Measurements from ENCODE around the gene INPP5A.

Gene INPP5A

DNA sequence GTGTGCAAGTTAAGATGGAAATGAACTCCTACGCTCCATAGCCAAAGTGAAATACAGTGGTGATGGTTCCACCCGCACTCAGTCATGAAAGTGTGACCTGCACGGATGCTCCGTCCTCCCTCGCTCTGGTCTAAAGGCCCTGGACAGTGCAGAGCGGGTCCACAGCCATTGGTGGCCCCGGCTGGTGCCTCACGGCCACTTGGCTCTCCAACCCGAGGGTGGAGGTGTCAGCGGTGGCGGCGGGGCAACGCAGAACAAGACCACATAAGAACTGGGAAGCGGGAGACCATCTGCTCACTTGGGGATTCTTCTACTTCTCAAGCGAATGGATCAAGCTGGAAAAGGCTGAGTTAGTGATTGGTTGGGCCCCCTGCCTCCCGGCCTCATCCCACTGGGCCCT lies 187.6 kb downstream of the INPP5A start:
- no peak for DNase-seq (ENCODE audit: low read depth)

DNA sequence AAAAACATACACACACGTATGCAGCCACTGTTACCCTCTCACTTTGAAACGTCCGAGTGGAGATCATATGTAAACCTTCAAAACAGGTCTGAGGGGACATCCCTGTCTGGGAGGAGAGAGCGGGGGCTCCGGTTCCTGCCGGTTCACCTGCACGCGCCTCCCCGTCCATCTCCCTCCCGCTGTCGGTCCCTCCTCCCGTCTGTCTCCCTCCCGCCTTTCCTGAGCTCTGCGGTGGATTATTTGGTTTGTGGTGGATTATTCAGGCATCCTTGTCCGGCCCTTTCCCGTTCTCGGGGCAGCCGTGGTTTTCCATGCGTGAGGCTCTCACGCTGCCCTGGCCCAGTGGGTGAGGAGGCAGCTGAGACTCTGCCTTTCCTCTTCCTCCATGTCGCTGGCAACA lies 188.6 kb downstream of the INPP5A start:
- no peak for DNase-seq (ENCODE audit: low read depth)

DNA sequence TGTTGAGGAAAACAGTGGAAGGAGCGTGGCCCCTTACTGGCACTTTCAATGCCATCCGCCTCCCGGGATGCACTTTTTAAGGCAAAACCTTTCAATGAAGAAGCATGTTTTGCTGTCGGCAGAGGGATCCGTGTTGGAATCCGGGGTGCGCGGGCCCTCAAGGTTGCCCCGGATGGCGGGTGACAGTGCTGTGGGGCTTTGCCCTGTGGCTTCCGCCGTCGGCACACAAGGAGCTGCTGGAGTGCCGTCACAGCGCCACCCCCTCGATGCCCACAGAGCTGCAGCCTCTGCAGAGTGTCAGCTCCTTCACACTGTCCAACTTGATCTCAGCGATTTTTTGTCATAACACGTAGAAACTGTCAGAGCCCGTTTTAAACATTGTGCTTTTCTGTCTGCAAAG lies 189.4 kb downstream of the INPP5A start:
- no peak for DNase-seq (ENCODE audit: low read depth)

DNA sequence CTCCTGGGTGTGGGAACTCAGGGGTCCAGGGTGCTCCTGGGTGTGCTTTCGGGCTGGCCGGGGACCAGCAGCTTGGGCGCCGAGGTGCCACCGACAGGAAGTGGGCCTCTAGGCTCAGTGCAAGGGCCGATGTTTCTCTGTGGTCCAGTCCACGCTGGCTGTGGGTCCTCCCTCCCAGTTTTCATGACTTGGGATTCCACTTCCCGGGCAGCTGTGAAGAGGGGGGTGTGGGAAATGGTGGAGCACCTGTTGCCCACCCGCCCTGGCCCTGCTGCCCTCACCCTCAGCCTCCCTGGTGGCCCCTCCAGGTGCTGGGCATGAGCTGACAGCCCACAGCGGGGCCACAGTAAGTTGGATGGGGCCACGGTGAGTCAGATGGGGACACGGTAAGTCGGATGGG lies 189.8 kb downstream of the INPP5A start:
- no peak for DNase-seq (ENCODE audit: low read depth)

DNA sequence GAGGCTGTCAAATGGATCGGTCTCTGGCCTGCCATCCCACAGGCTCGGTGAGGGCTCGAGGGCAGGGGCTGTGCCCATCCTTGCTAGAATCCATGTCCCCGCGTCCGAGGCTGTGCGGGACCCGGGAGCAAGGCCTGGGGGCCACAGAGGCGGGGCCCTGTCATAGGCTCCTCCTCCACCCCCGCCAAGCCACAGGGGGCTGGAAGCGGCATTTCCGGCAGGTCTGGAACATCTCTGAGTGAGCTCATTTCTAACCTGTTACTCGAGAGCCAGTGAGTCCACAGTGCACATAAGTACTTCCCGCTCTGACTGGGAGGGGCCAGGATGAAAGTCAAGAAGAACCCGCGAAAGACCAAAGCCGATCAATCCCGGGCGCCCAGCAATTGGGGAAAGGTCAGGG lies 190.7 kb downstream of the INPP5A start:
- no peak for DNase-seq (ENCODE audit: low read depth)

DNA sequence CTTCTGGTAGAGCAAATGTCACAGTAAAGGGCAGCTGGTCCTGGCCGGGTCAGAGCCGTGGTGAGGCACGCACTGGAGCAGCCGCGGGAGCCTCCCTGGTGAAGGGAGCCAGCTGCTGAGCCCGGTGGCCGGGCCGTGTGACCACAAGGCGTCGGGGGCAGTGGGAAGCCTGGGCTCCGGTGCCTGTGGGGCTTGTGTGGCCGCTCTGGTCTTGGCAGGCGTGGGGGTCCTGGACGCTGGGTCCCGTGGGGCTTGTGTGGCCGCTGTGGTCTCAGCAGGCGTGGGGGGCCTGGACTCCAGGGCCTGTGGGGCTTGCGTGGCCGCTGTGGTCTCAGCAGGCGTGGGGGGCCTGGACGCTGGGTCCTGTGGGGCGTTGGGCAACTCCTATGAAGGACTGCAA lies 191.2 kb downstream of the INPP5A start:
- no peak for DNase-seq (ENCODE audit: low read depth)

DNA sequence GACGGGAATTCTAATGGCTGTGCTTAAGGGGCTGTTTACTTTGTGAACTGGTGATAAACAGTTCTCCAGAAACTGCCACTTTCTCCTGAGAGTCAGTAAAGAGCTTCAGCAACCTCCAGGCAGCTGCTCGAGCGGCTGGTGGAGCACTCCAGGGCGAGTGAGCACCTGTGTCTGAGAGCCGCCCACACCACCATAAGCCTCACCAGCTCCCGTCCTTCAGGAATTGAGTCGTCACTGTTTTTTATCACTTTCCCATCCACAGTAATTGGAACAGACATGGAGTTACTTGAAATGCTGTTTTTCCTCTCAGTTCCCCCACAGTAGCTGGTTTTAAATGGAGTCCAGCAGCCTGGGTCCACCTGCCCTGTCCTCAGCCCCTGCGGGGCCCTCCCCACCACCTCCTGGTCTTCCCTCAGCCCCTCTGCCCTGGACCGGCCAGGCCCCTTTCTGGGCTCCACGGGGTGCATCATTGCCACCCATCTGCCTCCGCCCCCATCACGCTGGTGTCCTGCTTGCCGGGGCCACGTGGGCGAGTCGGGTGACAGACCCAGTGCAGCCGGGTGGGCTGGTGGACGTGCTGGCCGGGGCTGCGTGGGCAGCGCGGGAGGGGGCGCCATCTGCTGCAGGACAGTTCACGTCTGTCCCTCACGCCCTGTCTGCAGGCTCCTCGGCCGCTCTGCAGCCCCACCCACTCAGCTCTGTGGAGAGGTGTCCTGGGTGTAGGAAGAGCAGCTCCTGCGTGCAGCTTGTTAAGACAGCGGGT lies 192.4 kb downstream of the INPP5A start:
- no peak for DNase-seq (ENCODE audit: low read depth)

DNA sequence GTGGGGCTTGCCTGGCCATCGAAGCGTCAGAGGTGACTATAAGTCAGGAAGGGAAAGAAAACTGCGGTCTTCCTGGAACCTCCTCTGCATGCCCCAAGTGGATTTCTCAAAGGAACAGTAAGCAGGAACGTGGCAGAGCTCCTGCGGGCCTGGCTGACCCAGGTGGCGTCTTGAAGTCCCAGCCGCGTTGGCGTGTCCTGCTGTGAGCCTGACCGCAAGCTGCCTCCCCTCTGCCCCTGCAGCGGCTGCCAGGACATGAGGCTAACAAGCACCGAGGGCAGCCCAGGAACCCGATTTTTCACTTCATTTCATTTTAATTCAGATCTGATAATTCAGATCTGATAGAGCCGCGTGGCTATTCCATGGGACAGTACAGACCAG lies 193.0 kb downstream of the INPP5A start:
- DNase-seq (ENCODE audit: low read depth), result no peak

DNA sequence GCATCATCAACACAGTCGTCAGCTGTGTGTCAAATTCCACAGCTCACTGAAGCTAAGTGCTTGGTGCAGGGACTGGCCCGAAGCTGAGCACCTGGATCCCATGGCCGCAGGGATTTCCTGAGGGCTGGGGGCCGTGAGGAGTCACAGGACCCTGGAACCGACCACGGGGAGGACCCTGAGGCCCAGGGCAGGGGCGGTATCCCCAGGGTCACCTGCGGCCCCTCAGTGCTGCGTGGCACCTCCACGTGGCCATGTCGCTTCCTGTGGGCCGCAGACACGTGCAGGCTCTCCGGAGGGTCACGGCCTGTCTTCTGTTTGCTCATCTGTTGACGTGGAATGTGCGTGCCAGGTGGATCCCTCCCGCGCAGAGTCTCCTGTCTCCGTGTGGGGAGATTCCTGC lies 194.9 kb downstream of the INPP5A start:
- DNase-seq (ENCODE audit: low read depth), result no peak

DNA sequence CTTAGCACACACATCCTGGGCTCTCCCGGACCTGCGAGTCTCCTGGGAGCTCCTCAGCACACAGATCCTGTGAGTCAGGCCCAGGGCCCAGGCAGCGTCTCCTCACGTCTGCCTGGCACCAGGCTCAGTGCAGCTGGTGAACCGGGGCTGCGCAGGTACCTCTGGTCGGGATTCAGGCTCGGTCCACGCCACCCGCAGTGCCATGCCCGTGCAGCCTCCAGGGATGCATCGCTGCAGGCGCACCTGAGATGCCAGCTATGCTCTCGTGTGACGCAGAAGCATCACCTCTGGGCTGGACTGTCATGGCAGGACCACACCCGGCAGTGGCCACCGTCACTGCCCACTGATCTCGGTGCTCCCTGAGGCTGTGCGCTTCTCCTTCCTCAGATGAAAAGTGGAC lies 196.3 kb downstream of the INPP5A start:
- DNase-seq (ENCODE audit: low read depth), result no peak

DNA sequence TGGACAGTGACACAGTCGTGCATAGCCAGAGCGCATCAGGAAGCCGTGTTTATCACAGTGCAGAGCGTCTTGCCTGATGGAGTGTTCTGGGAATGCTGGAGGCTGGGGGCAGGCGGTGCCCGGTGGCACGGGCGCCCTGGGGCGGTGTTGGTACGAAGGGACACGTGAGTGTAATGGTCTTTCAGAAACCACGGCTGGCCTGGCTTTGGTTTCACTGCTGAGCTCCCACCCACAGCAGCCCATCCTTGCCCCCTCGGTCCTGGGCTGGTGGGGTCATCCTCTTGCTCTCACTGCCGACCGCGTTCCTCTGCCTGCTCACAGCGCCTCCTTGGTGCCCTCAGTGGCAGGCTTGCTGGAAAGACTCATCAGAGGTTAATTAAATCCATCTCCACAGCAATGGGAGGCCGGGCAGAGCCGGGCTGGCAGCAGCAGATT lies 197.8 kb downstream of the INPP5A start:
- no peak for DNase-seq (ENCODE audit: low read depth)

DNA sequence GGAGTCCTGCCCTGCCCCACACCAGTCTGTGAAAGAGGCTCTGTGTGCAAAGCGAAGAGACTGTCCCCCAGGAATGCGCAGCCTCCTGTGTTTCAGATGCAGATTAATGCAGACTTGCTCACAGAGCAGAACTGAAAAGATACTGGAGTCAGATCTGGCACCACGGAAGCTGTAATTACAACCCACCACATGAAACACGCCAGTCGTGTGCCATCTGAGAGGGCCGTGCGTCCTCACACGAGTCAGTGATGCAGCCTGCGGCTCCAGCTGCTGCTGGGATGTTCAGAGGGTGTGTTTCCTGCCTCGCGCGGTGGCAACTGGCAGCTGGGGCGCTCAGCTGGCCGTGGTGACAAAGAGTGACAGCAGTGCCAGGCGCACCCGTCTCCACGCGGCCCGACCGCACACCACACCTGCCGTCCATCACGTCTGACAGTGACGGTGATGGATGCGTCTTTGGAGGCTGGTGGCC lies 198.4 kb downstream of the INPP5A start:
- no peak for DNase-seq (ENCODE audit: low read depth)

DNA sequence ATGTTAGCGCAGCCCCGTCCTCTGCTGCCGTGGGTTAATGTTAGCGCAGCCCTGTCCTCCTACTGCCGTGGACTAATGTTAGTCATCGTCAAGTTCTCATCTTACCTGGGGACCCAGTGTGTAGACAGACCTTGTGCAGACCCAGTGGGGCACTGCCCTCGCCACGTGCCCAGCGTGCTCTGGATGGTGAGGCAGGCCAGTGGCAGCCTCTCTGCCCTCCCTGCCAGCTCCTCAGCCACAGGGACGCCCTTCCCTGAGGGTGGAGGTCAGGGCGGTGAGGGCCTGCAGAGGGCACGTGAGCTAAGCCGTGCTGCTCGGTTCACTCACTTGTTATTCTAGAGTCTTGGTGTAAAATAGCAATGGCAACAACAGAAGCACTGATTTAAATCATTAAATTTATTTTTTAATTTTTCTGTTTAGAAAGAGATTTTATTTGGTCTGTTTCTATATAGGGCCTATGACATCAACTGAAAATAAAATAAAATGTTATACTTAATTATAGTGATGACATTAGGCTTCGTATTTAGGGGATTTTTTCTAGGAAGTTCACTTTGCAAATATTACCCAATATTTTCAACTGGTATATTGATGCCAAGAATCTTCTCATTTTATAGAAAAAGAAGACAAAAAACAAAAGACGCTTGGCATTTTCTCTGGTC lies 199.9 kb downstream of the INPP5A start:
- no peak for DNase-seq (ENCODE audit: low read depth)

DNA sequence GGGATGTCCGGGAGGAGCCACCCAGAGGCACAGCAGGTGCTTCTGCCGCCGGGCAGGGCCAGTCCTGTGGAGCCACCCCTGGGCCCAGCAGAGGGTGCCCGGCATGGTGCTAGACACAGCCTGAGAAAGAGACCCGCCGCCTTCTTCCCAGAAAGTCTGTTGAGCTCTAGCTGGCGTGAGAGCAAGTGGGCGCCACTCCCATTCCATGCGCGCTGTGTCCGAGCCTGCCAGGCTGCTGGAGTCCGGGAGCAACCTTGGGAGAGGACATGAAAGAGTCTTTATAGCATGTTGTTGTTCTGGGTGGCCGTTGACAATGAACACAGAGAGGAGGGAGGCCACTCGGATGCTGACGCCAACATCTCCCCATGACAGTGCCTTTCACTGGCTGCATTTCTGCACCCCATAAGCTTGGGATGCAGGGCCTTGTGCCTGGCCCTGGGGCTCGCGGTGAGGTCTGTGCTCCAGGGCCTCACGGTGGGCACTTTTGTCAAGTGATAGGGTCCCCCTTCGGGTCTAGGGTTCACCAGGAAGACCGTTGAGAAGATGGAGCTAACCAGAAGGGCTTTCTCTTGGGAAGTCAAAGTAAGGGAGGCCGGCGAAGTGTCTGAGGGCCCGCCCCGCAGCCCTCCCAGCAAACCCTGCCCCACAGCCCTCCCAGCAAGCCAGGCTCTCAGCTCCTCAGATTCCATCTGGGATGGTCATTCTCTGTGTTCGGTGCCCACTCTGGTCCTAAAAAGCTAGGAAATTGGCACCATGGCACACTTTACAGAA lies 201.1 kb downstream of the INPP5A start:
- no peak for DNase-seq (ENCODE audit: low read depth)

DNA sequence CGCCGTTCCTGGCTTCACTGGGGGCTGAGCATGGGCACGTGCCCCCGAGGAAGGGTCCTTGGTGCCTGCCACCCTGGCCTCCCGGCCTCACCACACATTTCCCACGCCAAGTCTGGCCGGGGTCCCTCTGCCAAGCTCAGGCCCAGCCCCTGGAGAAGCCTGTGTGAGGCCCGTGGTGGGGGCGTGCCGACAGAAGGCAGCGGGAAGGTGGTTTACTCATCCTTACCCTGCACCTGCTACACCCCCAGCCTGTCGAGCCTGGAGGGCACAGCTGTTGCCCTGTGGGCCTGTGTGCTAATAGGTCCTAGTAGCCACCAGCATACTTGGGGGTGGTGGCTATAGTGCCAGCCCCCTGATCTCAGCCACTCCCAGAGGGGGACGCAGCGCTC lies 201.6 kb downstream of the INPP5A start:
- no peak for DNase-seq (ENCODE audit: low read depth)

DNA sequence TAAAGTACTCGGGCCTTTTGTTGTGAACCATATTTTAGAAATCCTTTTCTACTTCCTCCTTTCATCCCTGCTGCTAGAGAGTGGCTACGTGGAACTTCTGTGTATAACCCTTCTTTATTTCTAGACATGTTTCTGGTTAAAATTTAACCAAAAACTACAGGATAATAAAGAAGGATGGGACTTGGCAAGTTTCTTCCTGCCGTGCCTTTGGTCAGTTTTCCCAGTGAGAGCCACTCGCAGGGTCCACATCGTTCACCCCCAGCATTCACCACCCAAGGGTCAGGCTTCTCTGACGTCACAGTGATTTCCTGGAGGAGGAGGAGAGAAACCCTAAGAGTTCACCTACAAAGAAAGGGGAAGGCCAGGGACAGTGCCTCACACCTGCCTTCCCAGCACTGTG lies 203.0 kb downstream of the INPP5A start:
- DNase-seq (ENCODE audit: low read depth), result no peak

DNA sequence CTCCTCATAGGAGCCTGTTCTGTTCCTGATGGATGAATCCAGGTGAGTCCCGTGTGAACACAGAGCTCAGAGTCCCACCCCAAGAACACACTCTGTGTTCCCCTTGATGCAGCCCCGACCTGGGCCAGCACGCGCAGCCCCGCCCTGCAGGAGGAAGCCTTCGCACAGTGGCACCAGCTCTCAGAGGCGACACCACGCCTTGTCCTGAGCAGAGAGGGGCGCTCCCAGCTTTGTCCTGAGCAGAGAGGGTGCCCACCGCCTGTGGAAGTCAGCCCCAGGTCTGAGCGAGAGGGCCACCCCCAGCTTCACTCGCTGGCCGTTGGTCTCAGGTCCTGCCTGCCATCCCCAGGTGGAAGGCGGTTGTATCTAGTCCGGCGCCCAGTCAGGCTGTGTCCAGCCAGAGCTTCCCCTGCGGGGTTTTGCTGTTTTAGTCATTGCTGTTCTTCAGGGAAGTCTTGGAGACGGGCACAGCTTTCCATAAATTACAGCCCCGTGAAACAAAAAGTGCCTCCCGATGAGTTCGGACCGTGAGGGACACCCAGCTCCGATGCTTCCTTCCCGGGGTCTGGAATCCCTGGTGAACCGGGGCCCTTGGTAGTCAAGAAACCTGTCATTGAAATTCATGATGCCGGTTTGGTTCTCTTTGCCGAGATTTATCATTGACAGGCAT lies 204.7 kb downstream of the INPP5A start:
- no peak for DNase-seq (ENCODE audit: low read depth)

DNA sequence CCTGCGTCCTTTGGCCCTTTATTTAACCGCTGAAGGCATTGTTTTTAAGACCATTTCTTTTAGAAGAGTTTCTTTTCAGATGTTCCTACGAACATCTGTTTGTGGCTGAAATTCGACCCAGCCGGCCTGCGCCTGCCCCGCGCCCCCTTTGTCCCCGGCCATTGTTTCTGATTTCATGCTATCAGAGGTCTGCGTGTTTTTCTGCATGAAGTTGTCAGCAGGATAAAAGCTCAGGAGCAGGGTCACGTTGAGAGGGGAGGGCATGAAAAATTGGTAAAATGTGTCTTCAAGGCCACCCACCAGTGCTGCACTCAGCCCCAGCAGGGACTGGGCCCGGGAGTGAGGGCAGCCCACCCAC lies 205.2 kb downstream of the INPP5A start:
- DNase-seq (ENCODE audit: low read depth), result no peak

DNA sequence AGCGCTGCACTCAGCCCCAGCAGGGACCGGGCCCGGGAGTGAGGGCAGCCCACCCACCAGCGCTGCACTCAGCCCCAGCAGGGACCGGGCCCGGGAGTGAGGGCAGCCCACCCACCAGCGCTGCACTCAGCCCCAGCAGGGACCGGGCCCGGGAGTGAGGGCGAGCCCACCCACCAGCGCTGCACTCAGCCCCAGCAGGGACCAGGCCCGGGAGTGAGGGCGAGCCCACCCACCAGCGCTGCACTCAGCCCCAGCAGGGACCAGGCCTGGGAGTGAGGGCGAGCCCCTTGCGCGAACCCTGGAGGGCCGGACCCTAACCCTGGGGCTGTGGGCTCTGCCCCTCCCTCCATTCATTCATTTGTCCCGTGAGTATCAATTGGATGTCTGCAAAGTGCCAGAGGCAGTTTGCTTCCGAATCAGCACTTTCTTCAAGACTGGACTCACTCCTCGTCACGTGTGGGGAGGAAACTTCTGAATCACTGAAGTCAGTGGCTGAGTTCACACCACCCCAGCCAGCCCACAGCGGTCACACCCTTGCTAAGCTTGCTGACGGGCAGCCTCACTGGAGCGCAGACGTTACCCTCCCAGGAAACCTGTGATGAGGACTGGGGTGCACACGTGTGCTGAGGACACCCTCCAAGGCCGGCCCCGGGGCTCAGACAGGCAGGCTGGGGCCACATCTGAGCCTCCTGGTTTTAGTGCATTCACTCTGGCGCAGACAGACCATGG lies 205.8 kb downstream of the INPP5A start:
- DNase-seq (ENCODE audit: low read depth), result peak; percentile 18

DNA sequence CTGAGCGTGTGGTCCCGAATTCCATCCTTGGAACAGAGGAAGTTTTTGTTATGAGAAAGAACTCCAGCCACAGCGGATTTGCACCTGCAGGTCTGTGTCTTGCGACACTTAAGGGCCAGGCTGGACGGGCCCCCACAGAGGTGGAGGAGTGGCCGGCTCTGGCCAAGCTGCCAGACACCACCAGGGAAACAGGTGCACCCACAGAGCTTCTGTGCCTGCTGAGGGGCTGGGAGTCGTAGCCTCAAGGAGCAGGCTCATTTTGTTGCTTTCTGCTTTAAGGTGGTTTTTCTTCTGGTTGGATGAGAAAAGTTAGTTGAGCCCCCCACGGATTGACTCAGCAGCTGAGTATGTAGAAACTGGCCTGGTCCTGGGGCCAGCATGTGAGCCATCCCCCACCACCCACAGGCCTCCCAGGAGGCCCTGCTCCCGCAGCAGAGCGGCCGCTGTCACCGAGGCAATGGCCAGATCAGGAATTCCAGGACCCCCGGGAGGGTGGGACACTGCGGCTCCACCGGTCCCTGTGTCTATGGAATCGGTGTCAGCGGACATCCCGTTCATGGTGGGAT lies 206.4 kb downstream of the INPP5A start:
- DNase-seq (ENCODE audit: low read depth), result no peak

DNA sequence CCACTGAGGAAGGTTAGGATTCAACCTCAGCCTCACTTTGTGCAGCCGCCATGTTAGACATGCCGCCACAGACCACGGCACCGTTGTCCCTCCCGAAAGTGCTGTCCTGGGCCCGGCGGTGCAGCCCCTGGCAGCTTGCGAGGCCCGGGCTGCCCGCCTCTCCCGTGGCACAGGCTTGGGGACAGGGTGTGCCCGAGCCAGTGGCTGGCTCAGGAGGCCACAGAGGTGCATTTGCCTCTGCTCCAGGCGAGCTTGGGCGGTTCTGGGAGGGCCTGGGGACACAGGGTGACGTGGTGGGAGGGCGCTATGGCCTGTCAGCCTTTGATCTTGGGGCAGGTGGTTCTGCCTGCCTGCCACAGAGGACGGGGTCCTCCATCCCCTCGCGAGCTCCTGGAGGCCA lies 207.3 kb downstream of the INPP5A start:
- no peak for DNase-seq (ENCODE audit: low read depth)

DNA sequence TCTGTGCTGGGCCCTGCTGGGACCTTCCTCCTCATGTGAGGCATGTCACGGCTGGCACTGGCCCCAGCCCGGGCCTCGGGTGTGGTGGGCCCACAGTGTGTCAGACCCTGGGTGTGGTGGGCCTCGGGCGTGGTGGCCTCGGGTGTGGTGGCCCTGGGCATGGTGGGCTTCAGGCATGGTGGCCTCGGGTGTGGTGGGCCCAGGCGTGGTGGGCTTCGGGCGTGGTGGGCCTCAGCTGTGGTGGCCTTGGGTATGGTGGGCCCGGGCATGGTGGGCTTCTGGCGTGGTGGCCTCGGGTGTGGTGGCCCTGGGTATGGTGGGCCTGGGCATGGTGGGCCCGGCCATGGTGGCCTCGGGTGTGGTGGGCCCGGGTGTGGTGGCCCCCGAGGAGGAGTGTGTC lies 207.9 kb downstream of the INPP5A start:
- DNase-seq (ENCODE audit: low read depth), result no peak
